Endothelial cell of umbilical vein (primary cell): ENCODE data around the gene AXIN2. TPM values are rescaled to one million over a fixed set of nuclear protein-coding genes. Genes with fewer than 3 reads are reported as not detected.

Experiments
- BruUV-seq: library from RNA; stranded (reverse); fragments of 400-500 nt; replicated peaks from 2 replicates; lab custom pipeline; 2021; lab: Mats Ljungman, UMichigan
- CTCF ChIA-PET: fragments of 300-600, 350-600 bp; sonication (Branson Sonifier 250); formaldehyde crosslinking; loops from one replicate; lab custom pipeline; 2021; ENCODE audit warnings: antibody characterized with exemption, inconsistent platforms; lab: Charles Lee
- POLR2A ChIA-PET: fragments of 300-600, 350-600 bp; sonication (Branson Sonifier 250); formaldehyde crosslinking; loops from one replicate; lab custom pipeline; 2021; ENCODE audit warnings: antibody characterized with exemption, inconsistent platforms; lab: Charles Lee
- DNase-seq: peaks from one replicate; pipeline ENCODE4 v3.0.0-alpha.2; 2011; ENCODE audit warnings: low read depth, low spot score
- FAIRE-seq: peaks from 2 replicates; lab custom pipeline; 2011; peaks lifted over from hg19 to GRCh38; lab: Jason Lieb, UNC
- H2AFZ ChIP-seq: 2 replicates; pipeline ENCODE4 v1.6.0; 2012; ENCODE audit warnings: low read depth, low read length, control low read depth, inconsistent platforms
- H3K27ac ChIP-seq: 2 replicates; pipeline ENCODE4 v1.5.1; 2011; ENCODE audit warnings: low read depth, mild to moderate bottlenecking, control low read depth, low read length, moderate library complexity; ENCODE audit not compliant: insufficient read depth
- H3K27me3 ChIP-seq, 2 experiments: 2 replicates each; pipeline versions ENCODE4 v1.6.0 to v1.6.1; 2011; ENCODE audit warnings: low read length in 2 of 2, mixed read lengths in 1 of 2; ENCODE audit not compliant: control insufficient read depth in 2 of 2, insufficient read depth in 2 of 2
- H3K36me3 ChIP-seq, 2 experiments: 2 replicates in 1 of 2; 3 replicates in 1 of 2; pipeline ENCODE4 v1.5.1; 2011; ENCODE audit warnings: low read length in 2 of 2, mild to moderate bottlenecking in 1 of 2, moderate library complexity in 1 of 2; ENCODE audit not compliant: control insufficient read depth in 2 of 2, insufficient read depth in 2 of 2; ENCODE audit errors: extremely low read depth in 1 of 2
- H3K4me1 ChIP-seq: 3 replicates; pipeline ENCODE4 v1.5.1; 2011; ENCODE audit warnings: mild to moderate bottlenecking, low read length; ENCODE audit not compliant: control insufficient read depth, insufficient read depth; ENCODE audit errors: extremely low read depth
- H3K4me2 ChIP-seq: 2 replicates; pipeline ENCODE4 v1.6.1; 2011; ENCODE audit warnings: low read length, control low read depth, mixed read lengths; ENCODE audit not compliant: insufficient read depth
- H3K4me3 ChIP-seq, 3 experiments: fragments of 200-600 bp in 1 of 3; sonication (generic), shearing (Covaris generic) in 1 of 3; replicated peaks in 1 of 3; 2 replicates each; pipeline ENCODE4 v1.5.1; 2011 to 2016; ENCODE audit warnings: control low read depth in 3 of 3, low read length in 3 of 3, mild to moderate bottlenecking in 2 of 3, inconsistent platforms in 1 of 3, low read depth in 1 of 3, moderate library complexity in 1 of 3; ENCODE audit not compliant: insufficient read depth in 1 of 3
- H3K79me2 ChIP-seq: 2 replicates; pipeline ENCODE4 v1.6.0; 2012; ENCODE audit warnings: low read length, inconsistent platforms; ENCODE audit not compliant: control insufficient read depth, insufficient read depth
- H3K9ac ChIP-seq: replicated peaks from 2 replicates; pipeline ENCODE3; 2011; ENCODE audit warnings: low read length, control low read depth; ENCODE audit not compliant: insufficient read depth; ENCODE audit errors: extremely low read depth
- H3K9me1 ChIP-seq: replicated peaks from 3 replicates; pipeline ENCODE4 v1.6.0; 2011; ENCODE audit warnings: mild to moderate bottlenecking, low read length; ENCODE audit not compliant: control insufficient read depth, insufficient read depth; ENCODE audit errors: extremely low read depth
- H3K9me3 ChIP-seq: replicated peaks from 2 replicates; pipeline ENCODE4 v1.5.1; 2012; ENCODE audit warnings: low read length, inconsistent platforms; ENCODE audit not compliant: control insufficient read depth, insufficient read depth
- H4K20me1 ChIP-seq: replicated peaks from 2 replicates; pipeline ENCODE3; 2011; ENCODE audit warnings: mild to moderate bottlenecking, low read length; ENCODE audit not compliant: control insufficient read depth, insufficient read depth; ENCODE audit errors: extremely low read depth
- EZH2 ChIP-seq: IDR thresholded peaks from 2 replicates; pipeline ENCODE4 v1.6.1; 2012; ENCODE audit warnings: borderline replicate concordance, low read depth, mild to moderate bottlenecking, moderate library complexity, low read length, inconsistent platforms; ENCODE audit not compliant: severe bottlenecking
- FOS ChIP-seq: IDR thresholded peaks from 2 replicates; pipeline ENCODE4 v1.6.1; 2011; ENCODE audit warnings: mild to moderate bottlenecking, low read length, moderate library complexity, borderline replicate concordance; ENCODE audit not compliant: insufficient read depth
- GATA2 ChIP-seq: IDR thresholded peaks from 2 replicates; pipeline ENCODE4 v1.7.0; 2011; ENCODE audit warnings: low read depth, mild to moderate bottlenecking, moderate library complexity, mixed read lengths, low read length; ENCODE audit not compliant: insufficient read length, insufficient read depth
- JUN ChIP-seq: IDR thresholded peaks from 2 replicates; pipeline ENCODE4 v1.6.1; 2011; ENCODE audit warnings: borderline replicate concordance, low read depth; ENCODE audit not compliant: insufficient read length, insufficient read depth
- MAX ChIP-seq: IDR thresholded peaks from 2 replicates; pipeline ENCODE4 v1.6.1; 2011; ENCODE audit not compliant: insufficient read depth, insufficient read length
- MYC ChIP-seq: IDR thresholded peaks from one replicate; pipeline ENCODE4 v1.6.1; 2011; ENCODE audit warnings: mild to moderate bottlenecking, low read depth, low read length
- POLR2A ChIP-seq: IDR thresholded peaks from 2 replicates; pipeline ENCODE4 v1.6.1; 2012; ENCODE audit warnings: low read depth, mild to moderate bottlenecking, control low read depth, low read length
- POLR2AphosphoS5 ChIP-seq: IDR thresholded peaks from 2 replicates; pipeline ENCODE4 v1.6.1; 2012; ENCODE audit warnings: low read depth, mild to moderate bottlenecking, control low read depth, low read length, moderate library complexity; ENCODE audit not compliant: insufficient read depth
- dilution Hi-C: fragments of 300-500 bp; cut with MboI; formaldehyde crosslinking; loops from one replicate; pipeline ENCODE4 v1.15.0; 2019; ENCODE audit warnings: low sequenced_read_pairs; ENCODE audit not compliant: extremely low pct_ligation_motif_present
- intact Hi-C: fragments of 100-400 bp; cut with micrococcal nuclease; formaldehyde crosslinking; loops from one replicate; pipeline ENCODE4 v1.10.0; 2022
- polyA plus RNA-seq, 4 experiments: library from polyadenylated mRNA; depleted of rRNA in 3 of 4; stranded (reverse) in 3 of 4; unstranded in 1 of 4; fragments of >200 nt; gene quantifications; 2 replicates each; pipeline versions ENCODE4 v1.2.1 to v1.2.3, GENCODE V29; 2011 to 2012; ENCODE audit warnings: missing spikeins in 1 of 4
- total RNA-seq: library from RNA; stranded (reverse); gene quantifications from 2 replicates; pipeline ENCODE4 v1.2.3, GENCODE V29; 2021
- TF ChIP-seq, protein P1 (sequence below), 2 donors: IDR thresholded peaks; 1 replicate in 1 of 2; 2 replicates in 1 of 2; pipeline ENCODE4 v1.5.1; 2011; ENCODE audit warnings: low read length in 2 of 2, mild to moderate bottlenecking in 2 of 2, moderate library complexity in 2 of 2, control low read depth in 1 of 2, inconsistent platforms in 1 of 2, low read depth in 1 of 2; ENCODE audit not compliant: insufficient read depth in 1 of 2; ENCODE audit errors: extremely low read depth in 1 of 2

AXIN2 gene
- total and polyA plus RNA-seq, 2 donors (not counting 3 experiments of a cell fraction or from before 2014, with no cell fraction given), result 1.3 to 3.0 TPM

DNA sequence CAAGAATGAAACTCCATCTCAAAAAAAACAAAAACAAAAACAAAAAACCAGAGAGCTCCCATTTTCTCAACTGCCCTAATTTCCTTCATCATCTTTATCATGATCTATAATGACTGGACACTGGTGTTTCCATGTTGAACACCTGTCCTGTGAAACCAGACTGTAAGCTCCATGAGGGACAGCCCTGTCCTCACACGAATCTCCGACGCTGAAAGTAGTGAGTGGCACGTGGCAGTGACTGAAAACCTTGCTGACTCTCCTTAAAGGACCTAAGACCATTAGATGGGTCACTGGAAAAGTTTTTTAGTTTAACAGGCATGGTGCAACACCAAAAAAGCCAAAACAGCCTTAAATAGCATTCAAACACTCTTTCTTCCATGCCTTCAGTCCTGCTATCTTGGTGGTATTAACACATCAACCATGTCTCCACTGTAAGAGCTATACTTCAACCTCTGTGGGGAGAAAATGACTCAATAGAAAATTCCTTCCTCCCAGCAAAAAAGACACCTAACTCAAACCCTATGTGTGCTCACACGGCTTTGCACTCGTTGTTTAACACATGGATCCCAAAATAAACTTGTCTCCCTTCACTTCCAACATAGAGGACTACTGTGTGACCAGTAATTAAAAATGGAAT, 8.3 kb downstream of the AXIN2 start:
- FAIRE-seq (no peak), DNase-seq (no peak)
- H3K79me2 ChIP-seq, result no peaks in the 10 kb centered on the region
- BruUV-seq, result no TSS peak
- no peaks in the 10 kb centered on the region for H3K9me3 ChIP-seq
- no peak overlapping the region for H3K4me3 ChIP-seq
- H3K9ac ChIP-seq, result no peak overlapping the region
- H3K27ac ChIP-seq, result no peak overlapping the region
- no peaks in the 10 kb centered on the region for H4K20me1 ChIP-seq
- H3K4me2 ChIP-seq, result no peak overlapping the region
- CTCF ChIA-PET, result interaction anchor here (0.6 to 1.4 kb wide), 2 partner anchors 275 to 321 kb away, joined by 3 to 5 read pairs; no protein-coding TSS in a partner anchor
- no peak overlapping the region for H2AFZ ChIP-seq
- POLR2A ChIA-PET, result interaction anchor here (0.6 kb wide), 1 partner anchor 312 kb away, joined by 3 read pairs; no protein-coding TSS in a partner anchor
- no peaks in the 10 kb centered on the region for H3K4me1 ChIP-seq
- TF ChIP-seq, protein P1, sequence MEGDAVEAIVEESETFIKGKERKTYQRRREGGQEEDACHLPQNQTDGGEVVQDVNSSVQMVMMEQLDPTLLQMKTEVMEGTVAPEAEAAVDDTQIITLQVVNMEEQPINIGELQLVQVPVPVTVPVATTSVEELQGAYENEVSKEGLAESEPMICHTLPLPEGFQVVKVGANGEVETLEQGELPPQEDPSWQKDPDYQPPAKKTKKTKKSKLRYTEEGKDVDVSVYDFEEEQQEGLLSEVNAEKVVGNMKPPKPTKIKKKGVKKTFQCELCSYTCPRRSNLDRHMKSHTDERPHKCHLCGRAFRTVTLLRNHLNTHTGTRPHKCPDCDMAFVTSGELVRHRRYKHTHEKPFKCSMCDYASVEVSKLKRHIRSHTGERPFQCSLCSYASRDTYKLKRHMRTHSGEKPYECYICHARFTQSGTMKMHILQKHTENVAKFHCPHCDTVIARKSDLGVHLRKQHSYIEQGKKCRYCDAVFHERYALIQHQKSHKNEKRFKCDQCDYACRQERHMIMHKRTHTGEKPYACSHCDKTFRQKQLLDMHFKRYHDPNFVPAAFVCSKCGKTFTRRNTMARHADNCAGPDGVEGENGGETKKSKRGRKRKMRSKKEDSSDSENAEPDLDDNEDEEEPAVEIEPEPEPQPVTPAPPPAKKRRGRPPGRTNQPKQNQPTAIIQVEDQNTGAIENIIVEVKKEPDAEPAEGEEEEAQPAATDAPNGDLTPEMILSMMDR (IDR thresholded peaks at IDR 0.05; ENCODE audit: extremely low read depth in 1 of 2, insufficient read depth in 1 of 2, low read depth in 1 of 2, low read length in 2 of 2), result no peak
- no peak for TF ChIP-seq POLR2AphosphoS5
- no peak for TF ChIP-seq MAX
- TF ChIP-seq EZH2, result no peak
- TF ChIP-seq POLR2A, result no peak
- no peak for TF ChIP-seq GATA2
- no peak for TF ChIP-seq FOS
- TF ChIP-seq MYC, result no peak
- TF ChIP-seq JUN, result no peak
- dilution Hi-C loops (no loop called here), intact Hi-C loops (no loop called here)
- H3K36me3 ChIP-seq, result no peaks in the 10 kb centered on the region
- no peaks in the 10 kb centered on the region for H3K27me3 ChIP-seq
- no peaks in the 10 kb centered on the region for H3K9me1 ChIP-seq
